Type B pancreatic cell (in vitro differentiated cells): ENCODE data around the gene CENPA. TPM values are rescaled to one million over a fixed set of nuclear protein-coding genes. Genes with fewer than 3 reads are reported as not detected.
A peak's percentile ranks its signal among the peaks of the same experiment; 100 is the strongest.
"Not testable (repeated sequence)": the region's sequence is repeated elsewhere in the genome, so short reads cannot be mapped to it uniquely, and the experiment has no call there.

Experiments used
- DNase-seq: peaks from one replicate; pipeline ENCODE4 v3.0.0; 2021; ENCODE audit warnings: mixed read lengths; ENCODE audit not compliant: unreplicated experiment; ENCODE audit errors: extremely low spot score
- H3K27ac Mint-ChIP-seq: 2 replicates; pipeline ENCODE4 v1.8.0; 2021; ENCODE audit warnings: mild to moderate bottlenecking, mixed read lengths
- H3K27me3 Mint-ChIP-seq: 2 replicates; pipeline ENCODE4 v1.8.0; 2021; ENCODE audit warnings: mixed read lengths
- H3K36me3 Mint-ChIP-seq: 2 replicates; pipeline ENCODE4 v1.8.0; 2021; ENCODE audit warnings: mixed read lengths
- H3K4me1 Mint-ChIP-seq: one replicate; pipeline ENCODE4 v1.8.0; 2021; ENCODE audit warnings: mixed read lengths; ENCODE audit not compliant: unreplicated experiment
- H3K4me3 Mint-ChIP-seq: 2 replicates; pipeline ENCODE4 v1.8.0; 2021; ENCODE audit warnings: mild to moderate bottlenecking, mixed read lengths
- H3K9me3 Mint-ChIP-seq: 2 replicates; pipeline ENCODE4 v1.8.0; 2021; ENCODE audit warnings: mixed read lengths
- CTCF ChIP-seq: fragments of 200-600 bp; sonication (generic); conservative IDR thresholded peaks from 2 replicates; pipeline ENCODE4 v1.5.0; 2021; ENCODE audit warnings: antibody characterized with exemption, mild to moderate bottlenecking
- total RNA-seq: library from RNA; stranded (reverse); gene quantifications from 2 replicates; pipeline ENCODE4 v1.2.1, GENCODE V29; 2021; ENCODE audit warnings: low replicate concordance

The CENPA gene
- total RNA-seq, 1 donor from 2014 or later, result 24.7 TPM

GRCh38 chr2:26746934-26747333 is 38.9 kb upstream of the CENPA start:
- H3K4me1 Mint-ChIP-seq, result peaks cover 18% of the 10 kb centered on the region
- H3K36me3 Mint-ChIP-seq, result no peaks in the 10 kb centered on the region
- no peak overlapping the region for H3K4me3 Mint-ChIP-seq
- no peak for DNase-seq
- no peak for TF ChIP-seq CTCF
- peaks cover 4% of the 10 kb centered on the region for H3K9me3 Mint-ChIP-seq
- H3K27me3 Mint-ChIP-seq, result no peaks in the 10 kb centered on the region
- H3K27ac Mint-ChIP-seq, result no peak overlapping the region

- not testable (repeated sequence) for H3K27me3 Mint-ChIP-seq, H3K9me3 Mint-ChIP-seq, DNase-seq, H3K36me3 Mint-ChIP-seq
- H3K4me1 Mint-ChIP-seq, result peaks cover 13% of the 10 kb centered on the region
- peak overlapping the region; percentile 88 for H3K27ac Mint-ChIP-seq
- H3K4me3 Mint-ChIP-seq, result peak overlapping the region; percentile 47
Observed at GRCh38 chr2:26749787-26750420, 36.0 kb upstream of the CENPA start.

- H3K4me1 Mint-ChIP-seq, result peaks cover 12% of the 10 kb centered on the region
- H3K9me3 Mint-ChIP-seq, H3K36me3 Mint-ChIP-seq, H3K4me3 Mint-ChIP-seq, H3K27me3 Mint-ChIP-seq, DNase-seq: not testable (repeated sequence)
- H3K27ac Mint-ChIP-seq, result peak overlapping the region; percentile 88
Observed at GRCh38 chr2:26750467-26750866, 35.4 kb upstream of the CENPA start.

GRCh38 chr2:26752656-26753055 is 33.2 kb upstream of the CENPA start:
- peaks cover 12% of the 10 kb centered on the region for H3K4me1 Mint-ChIP-seq
- H3K36me3 Mint-ChIP-seq, result no peaks in the 10 kb centered on the region
- H3K27ac Mint-ChIP-seq, result no peak overlapping the region
- no peak for TF ChIP-seq CTCF
- no peak for DNase-seq
- H3K9me3 Mint-ChIP-seq, result peaks cover 4% of the 10 kb centered on the region
- no peaks in the 10 kb centered on the region for H3K27me3 Mint-ChIP-seq
- H3K4me3 Mint-ChIP-seq, result no peak overlapping the region

GRCh38 chr2:26754539-26754938 is 31.3 kb upstream of the CENPA start:
- H3K27me3 Mint-ChIP-seq, result no peaks in the 10 kb centered on the region
- DNase-seq, result no peak
- H3K9me3 Mint-ChIP-seq, result peaks cover 4% of the 10 kb centered on the region
- no peak overlapping the region for H3K4me3 Mint-ChIP-seq
- no peak overlapping the region for H3K27ac Mint-ChIP-seq
- H3K36me3 Mint-ChIP-seq, result no peaks in the 10 kb centered on the region
- H3K4me1 Mint-ChIP-seq, result peaks cover 22% of the 10 kb centered on the region
- TF ChIP-seq CTCF, result no peak

GRCh38 chr2:26754972-26755670 is 30.7 kb upstream of the CENPA start:
- Mint-ChIP-seq H3K27me3 (no peaks in the 10 kb centered on the region), H3K27ac (peak overlapping the region; percentile 62), H3K4me3 (no peak overlapping the region), H3K9me3 (peaks cover 4% of the 10 kb centered on the region), H3K36me3 (no peaks in the 10 kb centered on the region), H3K4me1 (peaks cover 18% of the 10 kb centered on the region)
- no peak for TF ChIP-seq CTCF
- DNase-seq, result no peak
